Upper lobe of left lung (tissue), 4 donors: ENCODE data around the gene INSM1.

Experiments used
- POLR2A ChIP-seq, 4 donors: fragments of 450-650 bp; IDR thresholded peaks; one replicate each; pipeline ENCODE4 v1.5.1; 2016 to 2017; ENCODE audit warnings: antibody characterized with exemption in 4 of 4, mild to moderate bottlenecking in 2 of 4
- POLR2AphosphoS5 ChIP-seq, 2 donors: sonication (generic); formaldehyde crosslinking; IDR thresholded peaks; one replicate each; pipeline ENCODE4 v1.5.1; 2017; ENCODE audit warnings: antibody characterized with exemption in 2 of 2

GRCh38 chr20:20395903-20396568 lies 28.1 kb downstream of the INSM1 start:
- no peak for TF ChIP-seq POLR2AphosphoS5 (IDR thresholded peaks at IDR 0.05)
- no peak for TF ChIP-seq POLR2A (IDR thresholded peaks at IDR 0.05)
